ENCODE data around the gene FCGR3A. TPM values are rescaled to one million over a fixed set of nuclear protein-coding genes. Genes with fewer than 3 reads are reported as not detected.
"Not testable (repeated sequence)": the region's sequence is repeated elsewhere in the genome, so short reads cannot be mapped to it uniquely, and the experiment has no call there.

The FCGR3A gene
- polyA plus RNA-seq, 2 donors: 0.57 to 1.0 TPM

DNA sequence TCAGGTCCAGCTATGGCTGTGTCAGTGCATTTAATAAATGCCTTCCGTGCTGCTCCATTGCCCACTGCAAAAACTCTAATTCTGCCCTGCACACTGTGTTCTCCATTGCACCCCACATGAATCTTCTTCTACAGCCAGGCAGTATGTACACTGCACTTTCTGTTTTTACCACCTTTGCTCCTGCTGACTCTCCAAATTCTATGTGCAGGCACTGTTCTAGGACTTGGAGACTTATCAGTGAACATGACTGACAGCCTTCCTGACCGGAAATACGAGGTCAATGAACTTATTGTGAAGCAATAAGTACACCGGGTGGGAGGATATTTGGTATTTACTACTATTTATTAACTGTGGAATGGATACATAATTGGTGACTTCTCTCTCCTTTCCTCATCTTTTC is 33.3 kb upstream of the FCGR3A start:
- H3K27ac ChIP-seq (ENCODE audit: low read depth in 2 of 2, low read length in 1 of 2); H3K9me3 ChIP-seq (ENCODE audit: control insufficient read depth in 2 of 2, insufficient read depth in 1 of 2, low read depth in 1 of 2, low read length in 1 of 2); H3K4me1 ChIP-seq (ENCODE audit: control insufficient read depth in 2 of 2, insufficient read depth in 2 of 2, low read length in 1 of 2); H3K36me3 ChIP-seq (ENCODE audit: control insufficient read depth in 2 of 2, insufficient read depth in 2 of 2, low read length in 1 of 2); H3K4me3 ChIP-seq (ENCODE audit: low read depth in 1 of 2, low read length in 2 of 2); H3K27me3 ChIP-seq (ENCODE audit: control insufficient read depth in 1 of 2, insufficient read depth in 2 of 2, low read length in 2 of 2): not testable (repeated sequence)
- no CpG with 5 or more reads among the region's 4 CpGs for WGBS, 2 donors

DNA sequence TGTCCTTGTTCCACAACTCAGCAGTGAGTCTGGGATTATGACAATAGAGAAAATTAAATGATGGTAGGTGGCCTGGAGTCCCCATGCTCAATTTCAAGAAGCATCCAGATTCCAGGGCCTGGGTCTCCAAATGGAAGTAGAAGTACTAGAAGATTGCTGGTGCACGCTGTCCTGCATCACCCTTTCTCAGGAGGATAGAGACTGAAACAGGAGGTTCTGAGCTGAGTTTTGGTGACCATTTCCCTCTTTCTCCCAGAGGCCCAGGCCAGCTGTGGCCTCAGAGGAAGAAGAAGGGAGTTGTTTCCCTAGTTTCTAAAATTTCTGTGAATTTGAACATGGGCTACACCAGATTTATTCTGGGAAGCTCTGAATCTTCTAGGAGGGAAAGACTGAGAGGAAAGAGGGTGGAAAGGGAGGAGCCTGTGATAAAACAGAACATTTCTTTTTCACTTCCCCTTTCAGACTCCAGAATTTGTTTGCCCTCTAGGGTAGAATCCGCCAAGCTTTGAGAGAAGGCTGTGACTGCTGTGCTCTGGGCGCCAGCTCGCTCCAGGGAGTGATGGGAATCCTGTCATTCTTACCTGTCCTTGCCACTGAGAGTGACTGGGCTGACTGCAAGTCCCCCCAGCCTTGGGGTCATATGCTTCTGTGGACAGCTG is 31.4 kb upstream of the FCGR3A start:
- H3K27ac ChIP-seq (ENCODE audit: low read depth in 2 of 2, low read length in 1 of 2); H3K4me3 ChIP-seq (ENCODE audit: low read depth in 1 of 2, low read length in 2 of 2); H3K9me3 ChIP-seq (ENCODE audit: control insufficient read depth in 2 of 2, insufficient read depth in 1 of 2, low read depth in 1 of 2, low read length in 1 of 2); H3K27me3 ChIP-seq (ENCODE audit: control insufficient read depth in 1 of 2, insufficient read depth in 2 of 2, low read length in 2 of 2); H3K4me1 ChIP-seq (ENCODE audit: control insufficient read depth in 2 of 2, insufficient read depth in 2 of 2, low read length in 1 of 2); H3K36me3 ChIP-seq (ENCODE audit: control insufficient read depth in 2 of 2, insufficient read depth in 2 of 2, low read length in 1 of 2): not testable (repeated sequence)
- WGBS, 2 donors: no CpG with 5 or more reads among the region's 4 CpGs

DNA sequence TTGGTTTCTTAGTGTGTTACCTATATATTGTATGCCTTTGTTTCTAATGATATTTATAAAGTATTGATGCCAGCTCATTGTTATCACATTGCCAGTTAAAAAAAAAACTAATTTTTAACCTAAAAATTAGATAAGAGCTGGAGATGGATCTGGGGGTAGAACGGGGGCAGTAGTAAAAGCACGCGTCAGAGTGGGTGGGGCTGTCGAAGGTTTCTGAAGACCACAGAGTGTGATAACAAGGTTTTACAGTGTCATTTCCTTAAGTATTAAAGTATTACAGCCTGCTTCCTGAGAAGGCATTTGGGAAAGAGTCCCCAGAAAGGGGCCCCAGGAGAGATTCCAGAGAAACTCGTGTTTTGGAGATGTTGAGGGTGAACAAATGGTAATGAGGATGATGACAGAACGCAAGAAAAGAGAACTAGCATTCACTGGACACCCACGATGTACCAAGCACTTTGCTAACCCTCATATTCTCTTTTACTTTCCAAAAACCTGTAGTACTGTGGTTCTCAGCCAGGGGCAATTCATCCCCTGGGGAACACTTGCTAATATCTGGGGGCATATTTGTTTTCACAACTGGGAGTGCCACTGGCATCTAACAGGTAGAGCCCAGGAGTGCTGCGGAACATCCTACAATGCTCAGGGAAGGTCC is 30.4 kb upstream of the FCGR3A start:
- not testable (repeated sequence) for H3K9me3 ChIP-seq (ENCODE audit: control insufficient read depth in 2 of 2, insufficient read depth in 1 of 2, low read depth in 1 of 2, low read length in 1 of 2); H3K36me3 ChIP-seq (ENCODE audit: control insufficient read depth in 2 of 2, insufficient read depth in 2 of 2, low read length in 1 of 2); H3K27me3 ChIP-seq (ENCODE audit: control insufficient read depth in 1 of 2, insufficient read depth in 2 of 2, low read length in 2 of 2); H3K4me3 ChIP-seq (ENCODE audit: low read depth in 1 of 2, low read length in 2 of 2); H3K27ac ChIP-seq (ENCODE audit: low read depth in 2 of 2, low read length in 1 of 2); H3K4me1 ChIP-seq (ENCODE audit: control insufficient read depth in 2 of 2, insufficient read depth in 2 of 2, low read length in 1 of 2)
- 74% methylated on average over 2 of the region's 8 CpGs; no CpG with 5 or more reads in 1 of the 2 donors for WGBS, 2 donors

- not testable (repeated sequence) for H3K4me1 ChIP-seq (ENCODE audit: control insufficient read depth in 2 of 2, insufficient read depth in 2 of 2, low read length in 1 of 2); H3K27me3 ChIP-seq (ENCODE audit: control insufficient read depth in 1 of 2, insufficient read depth in 2 of 2, low read length in 2 of 2); H3K36me3 ChIP-seq (ENCODE audit: control insufficient read depth in 2 of 2, insufficient read depth in 2 of 2, low read length in 1 of 2); H3K27ac ChIP-seq (ENCODE audit: low read depth in 2 of 2, low read length in 1 of 2); H3K9me3 ChIP-seq (ENCODE audit: control insufficient read depth in 2 of 2, insufficient read depth in 1 of 2, low read depth in 1 of 2, low read length in 1 of 2); H3K4me3 ChIP-seq (ENCODE audit: low read depth in 1 of 2, low read length in 2 of 2)
Observed at GRCh38 chr1:161576676-161577075, 27.1 kb upstream of the FCGR3A start.

DNA sequence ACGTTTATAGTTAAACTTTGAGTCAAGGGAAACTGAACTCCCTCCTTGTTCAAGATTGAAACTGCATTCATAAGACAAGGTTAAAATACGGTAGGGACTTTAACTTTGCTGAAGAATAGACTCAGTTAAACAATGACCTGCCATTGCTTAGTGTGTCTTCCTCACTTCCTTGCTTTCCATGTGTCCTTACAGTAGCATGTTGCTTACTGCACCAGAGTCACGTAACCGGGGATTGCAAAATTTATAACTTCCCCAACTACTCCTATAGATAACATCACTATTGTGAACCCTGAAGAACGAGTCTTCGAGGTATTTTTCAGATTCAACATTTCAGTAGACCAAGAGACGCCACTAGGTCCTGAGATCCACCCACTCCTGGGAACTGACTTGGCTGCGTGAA is 22.1 kb upstream of the FCGR3A start:
- not testable (repeated sequence) for H3K27me3 ChIP-seq (ENCODE audit: control insufficient read depth in 1 of 2, insufficient read depth in 2 of 2, low read length in 2 of 2); H3K4me1 ChIP-seq (ENCODE audit: control insufficient read depth in 2 of 2, insufficient read depth in 2 of 2, low read length in 1 of 2); H3K36me3 ChIP-seq (ENCODE audit: control insufficient read depth in 2 of 2, insufficient read depth in 2 of 2, low read length in 1 of 2); H3K27ac ChIP-seq (ENCODE audit: low read depth in 2 of 2, low read length in 1 of 2); H3K4me3 ChIP-seq (ENCODE audit: low read depth in 1 of 2, low read length in 2 of 2); H3K9me3 ChIP-seq (ENCODE audit: control insufficient read depth in 2 of 2, insufficient read depth in 1 of 2, low read depth in 1 of 2, low read length in 1 of 2)
- 77 to 87% methylated on average over 2 of the region's 8 CpGs for WGBS, 2 donors

DNA sequence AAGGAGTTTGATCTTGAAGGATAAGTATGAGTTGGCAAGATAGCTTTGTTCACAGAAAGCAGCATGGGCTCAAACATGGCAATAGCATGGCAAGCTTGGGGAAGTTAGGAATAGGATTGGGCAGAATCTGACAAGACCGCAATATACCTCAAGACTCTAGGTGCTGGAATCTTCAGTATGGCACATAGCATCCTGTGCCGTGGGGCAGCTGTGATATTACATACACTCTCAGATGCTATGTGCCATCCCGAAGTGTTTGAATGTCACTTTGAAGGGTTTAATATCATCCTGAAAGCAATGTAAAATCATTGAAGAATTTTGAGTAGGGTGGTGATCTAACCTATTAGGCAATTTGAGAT is 17.0 kb upstream of the FCGR3A start:
- not testable (repeated sequence) for H3K27me3 ChIP-seq (ENCODE audit: control insufficient read depth in 1 of 2, insufficient read depth in 2 of 2, low read length in 2 of 2); H3K4me1 ChIP-seq (ENCODE audit: control insufficient read depth in 2 of 2, insufficient read depth in 2 of 2, low read length in 1 of 2); H3K36me3 ChIP-seq (ENCODE audit: control insufficient read depth in 2 of 2, insufficient read depth in 2 of 2, low read length in 1 of 2); H3K27ac ChIP-seq (ENCODE audit: low read depth in 2 of 2, low read length in 1 of 2); H3K9me3 ChIP-seq (ENCODE audit: control insufficient read depth in 2 of 2, insufficient read depth in 1 of 2, low read depth in 1 of 2, low read length in 1 of 2); H3K4me3 ChIP-seq (ENCODE audit: low read depth in 1 of 2, low read length in 2 of 2)
- 88 to 100% methylated on average over 1 to 2 of the region's 3 CpGs for WGBS, 2 donors

GRCh38 chr1:161563522-161563921 is 13.9 kb upstream of the FCGR3A start:
- WGBS, 2 donors: 67 to 71% methylated on average over 1 of the region's 1 CpG
- not testable (repeated sequence) for H3K27me3 ChIP-seq (ENCODE audit: control insufficient read depth in 1 of 2, insufficient read depth in 2 of 2, low read length in 2 of 2); H3K27ac ChIP-seq (ENCODE audit: low read depth in 2 of 2, low read length in 1 of 2); H3K4me1 ChIP-seq (ENCODE audit: control insufficient read depth in 2 of 2, insufficient read depth in 2 of 2, low read length in 1 of 2); H3K4me3 ChIP-seq (ENCODE audit: low read depth in 1 of 2, low read length in 2 of 2); H3K9me3 ChIP-seq (ENCODE audit: control insufficient read depth in 2 of 2, insufficient read depth in 1 of 2, low read depth in 1 of 2, low read length in 1 of 2); H3K36me3 ChIP-seq (ENCODE audit: control insufficient read depth in 2 of 2, insufficient read depth in 2 of 2, low read length in 1 of 2)

DNA sequence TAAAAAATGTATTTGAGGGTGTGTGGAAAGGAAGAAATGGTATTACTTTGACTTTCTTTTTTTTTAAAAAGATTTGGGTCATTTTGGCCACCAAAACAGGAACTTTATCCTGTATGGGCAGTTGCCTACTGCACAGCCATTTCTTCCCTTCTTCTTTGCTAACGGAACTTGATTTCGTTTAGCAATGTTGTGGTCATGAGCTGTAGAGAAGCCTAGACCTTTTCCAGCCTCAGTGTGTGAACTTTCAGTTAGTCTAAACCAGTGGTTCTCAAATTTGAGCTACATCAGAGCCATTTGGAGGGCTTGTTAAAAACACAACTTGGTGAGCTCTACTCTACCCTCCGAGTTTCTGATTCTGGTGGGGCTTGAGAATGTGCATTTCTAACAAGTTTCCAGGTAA is 12.8 kb upstream of the FCGR3A start:
- H3K27me3 ChIP-seq (ENCODE audit: control insufficient read depth in 1 of 2, insufficient read depth in 2 of 2, low read length in 2 of 2); H3K27ac ChIP-seq (ENCODE audit: low read depth in 2 of 2, low read length in 1 of 2); H3K4me3 ChIP-seq (ENCODE audit: low read depth in 1 of 2, low read length in 2 of 2); H3K4me1 ChIP-seq (ENCODE audit: control insufficient read depth in 2 of 2, insufficient read depth in 2 of 2, low read length in 1 of 2); H3K9me3 ChIP-seq (ENCODE audit: control insufficient read depth in 2 of 2, insufficient read depth in 1 of 2, low read depth in 1 of 2, low read length in 1 of 2); H3K36me3 ChIP-seq (ENCODE audit: control insufficient read depth in 2 of 2, insufficient read depth in 2 of 2, low read length in 1 of 2): not testable (repeated sequence)
- WGBS, 2 donors: 80 to 86% methylated on average over 1 to 3 of the region's 3 CpGs

DNA sequence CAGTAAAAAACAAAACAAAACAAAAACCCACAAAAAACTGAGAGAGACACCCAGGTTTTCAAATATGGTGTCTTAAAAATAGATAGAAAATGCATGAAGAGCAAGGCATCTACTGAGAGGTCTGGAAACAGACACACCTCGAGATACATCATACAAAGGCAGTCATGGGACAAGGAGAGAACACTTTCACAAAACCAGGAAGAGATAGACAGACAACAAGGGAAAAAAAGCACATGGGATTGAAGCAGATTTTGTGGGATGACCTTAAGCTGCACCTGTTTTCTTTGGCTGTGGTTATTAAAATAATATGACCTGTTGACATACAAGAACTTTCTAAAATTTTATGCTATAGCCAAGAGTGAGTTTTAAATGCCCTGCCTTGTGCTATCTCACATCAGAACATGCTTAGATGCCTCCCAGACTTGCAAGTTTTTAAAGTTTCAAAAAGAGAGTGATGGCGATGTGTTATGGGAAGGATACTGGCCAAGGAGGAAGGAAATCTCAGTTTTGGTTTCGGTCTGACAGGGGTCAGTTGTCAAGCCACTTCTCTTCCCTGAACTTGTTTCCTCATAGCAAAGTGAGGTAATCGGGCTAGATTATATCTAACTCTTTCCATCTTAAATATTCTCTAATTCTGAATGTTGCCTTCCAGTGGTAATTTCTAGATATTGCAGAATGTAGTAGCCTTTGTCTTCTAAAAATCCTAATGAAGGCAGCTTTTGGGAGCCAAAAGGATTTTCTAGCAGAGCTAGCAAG is 11.5 kb upstream of the FCGR3A start:
- not testable (repeated sequence) for H3K36me3 ChIP-seq (ENCODE audit: control insufficient read depth in 2 of 2, insufficient read depth in 2 of 2, low read length in 1 of 2); H3K9me3 ChIP-seq (ENCODE audit: control insufficient read depth in 2 of 2, insufficient read depth in 1 of 2, low read depth in 1 of 2, low read length in 1 of 2); H3K4me3 ChIP-seq (ENCODE audit: low read depth in 1 of 2, low read length in 2 of 2); H3K4me1 ChIP-seq (ENCODE audit: control insufficient read depth in 2 of 2, insufficient read depth in 2 of 2, low read length in 1 of 2); H3K27me3 ChIP-seq (ENCODE audit: control insufficient read depth in 1 of 2, insufficient read depth in 2 of 2, low read length in 2 of 2); H3K27ac ChIP-seq (ENCODE audit: low read depth in 2 of 2, low read length in 1 of 2)
- WGBS, 2 donors: 49 to 54% methylated on average over 4 of the region's 4 CpGs
